ENCODE results near the gene CLDND1.
"Not testable (repeated sequence)": the region's sequence is repeated elsewhere in the genome, so short reads cannot be mapped to it uniquely, and the experiment has no call there.

The CLDND1 gene

DNA sequence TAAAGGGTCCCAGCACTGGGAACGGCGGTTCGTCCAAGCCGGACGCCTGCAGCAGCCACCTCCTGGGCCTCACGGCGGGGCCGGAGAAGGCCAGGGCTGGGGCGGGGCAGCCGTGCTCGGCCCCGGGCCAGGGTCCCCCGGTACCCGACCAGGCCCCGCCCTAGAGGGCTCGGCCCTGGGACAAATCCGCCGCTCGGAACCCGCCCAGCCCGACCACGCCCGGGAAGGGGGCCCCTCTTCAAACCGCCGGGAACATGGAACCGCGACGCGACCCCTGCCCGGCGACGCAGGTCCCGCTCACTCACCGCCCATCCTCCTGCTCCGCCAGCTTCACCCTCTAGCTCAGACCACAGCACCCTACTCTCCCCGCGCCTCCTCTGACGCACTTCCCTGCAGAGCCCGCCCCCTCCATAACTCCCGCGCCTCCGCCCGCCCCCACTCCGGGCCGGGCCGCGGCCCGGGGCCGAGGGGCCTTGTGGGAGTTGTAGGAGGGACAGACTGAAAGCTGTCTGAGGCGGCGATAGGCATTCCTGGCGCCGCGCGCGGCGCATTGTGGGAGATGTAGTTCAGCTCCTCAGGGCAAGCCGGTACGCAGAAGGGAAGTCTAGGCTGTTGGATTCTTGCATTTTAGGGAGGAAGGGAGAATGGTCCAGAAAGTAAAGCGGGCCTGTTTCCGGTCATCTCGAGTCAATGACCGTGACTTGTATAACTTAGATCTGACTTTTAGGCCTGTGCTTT lies at the start of gene CLDND1:
CLDND1 (minus strand) TSS at position 359 of the 738 bp plus-strand sequence. CDS start 1,478 bp downstream, outside the sequence.
- DNase-seq (ENCODE audit: low read depth in 2 of 2): peak; percentile 82 to 87

- DNase-seq (ENCODE audit: low read depth in 2 of 2): no peak
These were observed 45.7 kb upstream of the CLDND1 start for GRCh38 chr3:98568402-98568801.

- no peak for DNase-seq (ENCODE audit: low read depth in 2 of 2)
These were observed 45.1 kb upstream of the CLDND1 start for GRCh38 chr3:98567666-98568270.

- no peak for DNase-seq (ENCODE audit: low read depth in 2 of 2)
These were observed 43.1 kb upstream of the CLDND1 start for GRCh38 chr3:98565843-98566242.

DNA sequence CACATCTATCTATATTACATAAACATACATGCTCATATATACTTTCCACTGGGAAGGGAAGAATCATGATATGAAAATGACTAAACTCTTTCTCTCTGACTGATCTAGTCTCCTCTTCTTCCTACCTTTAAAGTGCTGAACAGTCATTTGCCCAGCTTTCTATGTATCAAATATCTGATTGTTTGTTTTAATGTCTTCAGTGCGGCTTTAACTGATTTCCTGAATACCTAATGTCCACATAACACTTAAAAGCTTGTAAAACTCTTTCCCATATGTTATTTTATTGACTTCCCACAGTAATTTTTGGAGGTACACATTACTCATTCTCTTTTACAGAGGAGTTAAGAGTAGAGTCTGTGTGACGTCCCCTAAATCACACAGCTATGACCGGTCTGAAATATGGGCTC lies 42.5 kb upstream of the CLDND1 start:
- no peak for DNase-seq (ENCODE audit: low read depth in 2 of 2)

DNA sequence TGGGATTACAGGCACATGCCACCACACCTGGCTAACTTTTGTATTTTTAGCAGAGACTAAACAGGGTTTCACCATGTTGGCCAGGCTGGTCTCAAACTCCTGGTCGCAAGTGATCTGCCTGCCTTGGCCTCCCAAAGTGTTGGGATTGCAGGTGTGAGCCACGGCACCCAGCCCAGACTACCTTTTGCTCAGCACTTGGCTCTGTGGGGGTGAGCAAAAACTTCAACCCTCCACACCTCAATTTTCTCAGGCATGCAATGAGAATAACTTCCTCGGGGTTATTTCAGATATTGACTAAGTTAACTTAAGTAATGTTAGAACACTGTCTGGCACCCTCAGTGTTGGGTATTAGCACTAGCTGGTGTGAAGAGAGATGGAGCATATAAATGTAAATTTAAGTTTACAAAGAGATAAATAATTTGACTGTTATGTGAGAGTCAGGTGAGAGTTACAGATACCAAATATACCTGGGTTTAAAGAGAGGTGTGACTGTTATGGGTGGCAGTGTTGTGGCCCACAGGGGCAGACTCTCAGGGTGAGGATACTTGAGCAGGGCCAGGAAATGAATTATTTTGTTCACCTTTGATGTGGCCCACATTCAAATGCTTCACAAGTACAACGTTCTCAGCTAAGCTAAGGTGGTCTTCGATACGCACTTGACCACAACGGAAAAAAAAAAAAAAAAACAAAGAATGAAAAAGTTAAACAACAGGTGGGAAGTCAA lies 41.7 kb upstream of the CLDND1 start:
- no peak for DNase-seq (ENCODE audit: low read depth in 2 of 2)

DNA sequence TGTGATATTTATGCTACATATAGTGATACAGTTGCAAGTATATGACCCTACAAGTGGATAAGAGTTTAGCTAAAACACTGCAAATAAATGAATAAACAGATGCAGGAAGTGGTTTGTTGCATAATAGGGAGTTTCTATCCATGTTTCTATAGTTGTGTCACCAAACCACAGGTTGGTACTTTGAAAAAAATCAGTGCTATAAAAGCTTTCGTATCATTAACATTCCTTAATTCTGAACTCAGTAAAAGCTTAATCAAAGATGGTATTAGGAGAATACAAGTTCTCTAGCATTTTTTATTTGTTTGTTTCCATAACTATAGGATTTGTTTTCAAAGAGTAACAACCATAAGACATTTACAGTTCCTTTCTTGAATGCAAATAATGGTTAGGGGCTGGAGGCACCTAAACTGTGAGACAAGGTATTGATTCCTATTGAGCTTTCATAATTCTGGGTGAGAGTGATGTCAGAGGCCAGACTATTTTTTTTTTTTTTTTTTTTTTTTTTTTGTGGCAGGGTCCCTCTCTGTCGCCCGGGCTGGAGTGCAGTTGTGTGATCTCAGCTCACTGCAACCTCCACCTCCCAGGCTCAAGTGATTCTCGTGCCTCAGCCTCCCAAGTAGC lies 41.1 kb upstream of the CLDND1 start:
- no peak for DNase-seq (ENCODE audit: low read depth in 2 of 2)

- DNase-seq (ENCODE audit: low read depth in 2 of 2): no peak
These were observed 39.2 kb upstream of the CLDND1 start for GRCh38 chr3:98561727-98562521.

GRCh38 chr3:98560911-98561310 lies 38.2 kb upstream of the CLDND1 start:
- no peak for DNase-seq (ENCODE audit: low read depth in 2 of 2)

GRCh38 chr3:98559769-98560168 lies 37.1 kb upstream of the CLDND1 start:
- DNase-seq (ENCODE audit: low read depth in 2 of 2): not testable (repeated sequence)

- no peak for DNase-seq (ENCODE audit: low read depth in 2 of 2)
These were observed 35.6 kb upstream of the CLDND1 start for GRCh38 chr3:98558100-98558827.

- DNase-seq (ENCODE audit: low read depth in 2 of 2): no peak
These were observed 34.8 kb upstream of the CLDND1 start for GRCh38 chr3:98557324-98558010.

GRCh38 chr3:98556164-98557130 lies 33.7 kb upstream of the CLDND1 start:
- peak; percentile 32 to 45 for DNase-seq (ENCODE audit: low read depth in 2 of 2)

- DNase-seq (ENCODE audit: low read depth in 2 of 2): no peak
These were observed 32.3 kb upstream of the CLDND1 start for GRCh38 chr3:98555025-98555379.

GRCh38 chr3:98554580-98554979 lies 31.9 kb upstream of the CLDND1 start:
- no peak for DNase-seq (ENCODE audit: low read depth in 2 of 2)

DNA sequence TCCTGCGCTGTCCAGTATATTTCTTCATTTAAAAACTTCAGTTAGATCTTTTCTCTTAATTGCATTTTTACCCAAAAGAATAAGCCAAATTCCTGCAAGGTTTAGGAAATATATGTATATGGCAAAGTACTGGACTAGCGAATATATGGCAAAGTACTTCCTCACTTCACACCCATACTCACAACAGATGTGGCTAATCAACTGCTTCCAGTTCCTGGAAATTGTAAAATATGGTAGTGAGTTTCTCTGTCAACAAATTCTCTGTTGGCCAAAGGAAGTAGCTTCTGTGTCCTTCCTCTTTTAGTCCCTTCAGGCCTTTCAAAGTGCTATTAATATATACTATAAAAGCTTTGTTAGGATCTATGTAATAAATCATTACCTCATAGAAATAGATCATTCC lies 31.1 kb upstream of the CLDND1 start:
- DNase-seq (ENCODE audit: low read depth in 2 of 2): no peak

- no peak for DNase-seq (ENCODE audit: low read depth in 2 of 2)
These were observed 30.4 kb upstream of the CLDND1 start for GRCh38 chr3:98553021-98553563.

DNA sequence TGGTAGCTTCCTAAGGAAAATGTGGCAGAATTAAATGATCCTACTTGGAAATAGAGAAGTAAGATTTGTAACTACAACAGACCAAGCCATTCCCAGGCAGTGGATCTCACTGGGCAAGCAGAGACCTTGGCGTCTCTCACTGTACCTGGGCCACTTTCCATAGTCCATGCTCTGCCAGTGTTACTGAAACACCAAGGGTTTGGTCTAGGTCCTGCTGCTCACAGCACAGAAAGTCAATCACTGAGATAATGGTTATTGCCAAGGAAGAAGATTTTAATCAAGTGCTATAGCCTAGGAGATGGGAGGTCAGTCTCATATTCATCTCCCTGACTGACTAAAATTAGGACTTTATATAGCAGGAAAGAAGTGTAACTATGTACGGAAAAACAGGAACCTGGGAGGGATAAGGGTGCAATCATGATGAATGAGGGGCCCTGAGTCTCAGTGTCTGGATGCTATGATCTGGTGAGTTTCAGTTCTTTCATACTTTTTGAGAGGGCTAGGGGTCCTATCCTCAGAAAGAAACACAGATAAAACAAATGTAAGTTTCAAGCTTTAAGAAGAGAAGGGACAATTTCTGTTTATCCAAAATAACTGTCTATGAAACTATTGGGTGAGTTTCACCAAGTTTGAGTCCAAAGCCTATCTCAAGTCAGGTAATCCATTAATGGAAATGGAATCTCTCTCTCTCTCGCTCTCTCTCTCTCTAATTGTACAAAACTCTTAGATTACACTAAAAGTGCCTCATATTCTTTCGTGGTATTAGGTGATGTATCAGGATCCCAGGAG lies 29.7 kb upstream of the CLDND1 start:
- no peak for DNase-seq (ENCODE audit: low read depth in 2 of 2)
